Subcutaneous adipose tissue (tissue), 4 donors: Measurements from ENCODE around the gene COL6A5. TPM values are rescaled to one million over a fixed set of nuclear protein-coding genes. Genes with fewer than 3 reads are reported as not detected.

Experiments
- CTCF ChIP-seq: fragments of 450-650 bp; IDR thresholded peaks from one replicate; pipeline ENCODE4 v1.5.1; 2016; ENCODE audit warnings: low read depth, mild to moderate bottlenecking, control low read depth, antibody characterized with exemption, moderate library complexity
- total RNA-seq, 4 donors: library from RNA; depleted of rRNA; stranded (reverse); fragments of >200 nt; gene quantifications; one replicate each; pipeline ENCODE4 v1.1.0, GENCODE V29; 2016

The COL6A5 gene
- total RNA-seq, 4 donors from 2014 or later = not detected

GRCh38 chr3:130374908-130375307 is 29.4 kb downstream of the COL6A5 start:
- TF ChIP-seq CTCF = no peak

DNA sequence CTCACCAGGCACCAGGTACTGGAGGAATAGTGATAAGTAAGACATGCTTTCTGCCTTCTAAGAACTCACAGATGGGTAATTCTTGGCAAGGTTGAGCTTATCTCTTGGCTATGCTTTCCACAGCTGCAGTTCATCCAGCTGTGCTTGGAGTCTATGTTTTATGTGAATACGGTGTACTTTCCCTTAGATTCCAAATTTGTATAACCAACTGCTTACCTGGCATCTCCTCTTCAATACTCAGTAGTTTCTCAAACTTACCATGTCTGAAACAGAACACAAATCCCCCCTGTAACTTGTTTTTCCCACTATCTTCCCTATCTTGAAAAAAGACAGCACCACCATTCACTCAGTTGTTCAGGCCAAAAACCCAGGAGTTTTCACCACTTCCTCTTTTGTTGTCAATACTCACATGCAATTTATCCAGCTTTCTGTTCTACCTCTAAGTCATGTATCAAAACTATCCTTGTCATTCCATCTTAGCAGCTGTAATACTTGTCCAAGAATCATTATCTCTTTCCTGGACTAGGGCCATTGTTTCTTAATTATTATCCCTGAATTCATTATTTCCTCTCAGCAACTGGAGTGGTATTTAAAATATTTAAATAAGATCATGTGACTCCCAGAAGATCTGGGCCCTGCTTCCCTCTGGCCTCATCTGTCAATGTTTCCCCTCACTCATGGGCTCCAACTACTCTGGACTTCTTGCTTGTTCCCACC is 32.6 kb downstream of the COL6A5 start:
- no peak for TF ChIP-seq CTCF

GRCh38 chr3:130378677-130379191 is 33.3 kb downstream of the COL6A5 start:
- no peak for TF ChIP-seq CTCF

DNA sequence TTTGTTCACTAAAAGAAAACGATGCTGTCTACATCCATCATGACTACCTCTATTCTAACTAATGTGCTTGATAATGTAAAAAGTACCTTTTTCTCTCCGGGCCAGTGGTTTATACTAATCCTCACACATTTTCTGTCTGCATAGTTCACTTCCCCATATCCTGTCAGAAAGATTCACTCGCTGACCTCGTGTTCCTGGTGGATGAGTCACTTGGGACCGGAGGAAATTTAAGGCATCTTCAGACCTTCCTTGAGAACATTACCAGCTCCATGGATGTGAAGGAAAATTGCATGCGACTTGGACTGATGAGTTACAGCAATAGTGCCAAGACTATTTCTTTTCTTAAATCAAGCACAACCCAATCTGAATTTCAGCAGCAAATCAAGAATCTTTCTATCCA is 33.8 kb downstream of the COL6A5 start:
- TF ChIP-seq CTCF = no peak

DNA sequence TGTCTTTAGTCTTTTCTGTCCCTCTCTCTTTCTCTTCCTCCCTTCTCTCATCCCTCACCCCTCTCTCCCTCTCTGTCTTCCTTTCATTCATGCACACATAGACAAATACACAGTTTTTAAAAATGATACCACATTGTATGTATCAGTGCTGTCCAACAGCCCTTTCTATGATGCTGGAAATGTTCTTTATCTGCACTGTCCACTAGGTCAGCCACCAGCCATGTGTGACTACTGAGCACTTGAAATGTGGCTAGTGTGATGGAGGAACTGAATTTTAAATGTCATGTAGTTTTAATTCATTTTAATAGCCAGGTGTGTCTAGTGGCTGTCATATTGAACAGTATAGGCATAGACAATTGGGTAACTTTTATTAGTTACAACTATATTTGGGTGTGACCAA is 34.9 kb downstream of the COL6A5 start:
- no peak for TF ChIP-seq CTCF

- no peak for TF ChIP-seq CTCF
These were observed 38.0 kb downstream of the COL6A5 start for GRCh38 chr3:130383424-130383823.

DNA sequence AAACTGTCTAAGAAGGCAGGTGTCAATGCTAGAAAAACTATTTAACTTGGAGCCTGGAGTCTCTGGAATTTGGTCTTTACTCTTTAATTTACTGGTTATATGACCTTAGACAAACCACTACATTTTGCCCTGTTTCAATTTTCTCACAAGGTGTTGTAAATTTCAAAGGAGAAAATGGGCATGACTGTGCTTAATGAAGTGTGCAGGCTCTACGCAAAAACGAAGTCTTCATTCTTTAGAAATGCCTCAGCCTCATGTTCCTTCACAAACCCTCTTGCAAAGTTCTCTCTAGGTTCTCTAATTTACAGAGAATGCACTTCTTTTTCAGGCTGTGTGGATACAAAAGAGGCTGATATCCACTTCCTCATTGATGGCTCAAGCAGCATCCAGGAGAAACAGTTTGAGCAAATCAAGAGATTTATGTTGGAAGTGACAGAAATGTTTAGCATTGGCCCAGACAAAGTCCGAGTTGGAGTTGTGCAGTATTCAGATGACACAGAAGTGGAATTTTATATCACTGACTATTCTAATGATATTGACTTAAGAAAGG is 39.1 kb downstream of the COL6A5 start:
- TF ChIP-seq CTCF = no peak
